GM18868 (cell line): Measurements from ENCODE around the gene SLC49A4.

Source experiments
- ATAC-seq: cut with Tn5 transposase; IDR thresholded peaks from one replicate; pipeline ENCODE4 v1.9.1; 2021; ENCODE audit warnings: mild to moderate bottlenecking, moderate library complexity; ENCODE audit not compliant: unreplicated experiment

SLC49A4 gene

DNA sequence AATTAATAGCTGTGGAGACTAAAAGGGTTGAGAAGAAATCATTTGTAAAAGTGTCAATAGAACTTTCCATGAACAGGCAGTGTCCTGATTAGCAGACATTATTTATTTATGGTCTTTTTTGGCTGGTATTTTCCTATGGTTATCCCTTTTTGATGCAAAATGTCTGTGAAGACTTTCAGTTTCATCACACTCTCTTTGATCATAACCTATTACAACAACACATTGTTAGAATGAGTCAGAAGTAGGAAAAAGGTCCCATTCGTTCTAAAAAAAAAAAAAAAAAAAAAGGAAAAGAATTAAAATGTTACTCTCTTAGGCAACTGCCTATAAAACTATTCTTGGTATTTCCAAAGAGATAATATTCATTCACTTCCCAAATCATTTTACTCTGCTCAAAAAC lies 62.1 kb downstream of the SLC49A4 start:
- ATAC-seq: no peak

DNA sequence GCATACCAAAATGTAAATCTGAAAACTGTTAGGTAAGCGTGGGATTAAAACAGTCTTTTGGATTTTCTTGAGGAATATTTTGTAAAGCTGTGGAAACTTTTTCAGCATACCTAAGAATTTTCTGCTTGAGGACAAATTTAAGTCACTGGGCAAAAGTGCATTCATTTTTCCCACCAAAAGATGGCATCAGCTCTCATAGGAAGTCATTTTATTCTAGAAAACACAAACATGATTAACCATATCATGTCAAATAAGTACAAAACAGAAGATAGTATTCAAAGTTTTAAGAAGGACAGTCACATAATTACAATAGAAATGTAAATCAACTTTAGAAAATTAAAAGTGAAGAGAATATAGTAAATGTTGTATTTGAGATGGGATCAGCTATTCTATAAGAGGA lies 63.5 kb downstream of the SLC49A4 start:
- ATAC-seq: no peak

DNA sequence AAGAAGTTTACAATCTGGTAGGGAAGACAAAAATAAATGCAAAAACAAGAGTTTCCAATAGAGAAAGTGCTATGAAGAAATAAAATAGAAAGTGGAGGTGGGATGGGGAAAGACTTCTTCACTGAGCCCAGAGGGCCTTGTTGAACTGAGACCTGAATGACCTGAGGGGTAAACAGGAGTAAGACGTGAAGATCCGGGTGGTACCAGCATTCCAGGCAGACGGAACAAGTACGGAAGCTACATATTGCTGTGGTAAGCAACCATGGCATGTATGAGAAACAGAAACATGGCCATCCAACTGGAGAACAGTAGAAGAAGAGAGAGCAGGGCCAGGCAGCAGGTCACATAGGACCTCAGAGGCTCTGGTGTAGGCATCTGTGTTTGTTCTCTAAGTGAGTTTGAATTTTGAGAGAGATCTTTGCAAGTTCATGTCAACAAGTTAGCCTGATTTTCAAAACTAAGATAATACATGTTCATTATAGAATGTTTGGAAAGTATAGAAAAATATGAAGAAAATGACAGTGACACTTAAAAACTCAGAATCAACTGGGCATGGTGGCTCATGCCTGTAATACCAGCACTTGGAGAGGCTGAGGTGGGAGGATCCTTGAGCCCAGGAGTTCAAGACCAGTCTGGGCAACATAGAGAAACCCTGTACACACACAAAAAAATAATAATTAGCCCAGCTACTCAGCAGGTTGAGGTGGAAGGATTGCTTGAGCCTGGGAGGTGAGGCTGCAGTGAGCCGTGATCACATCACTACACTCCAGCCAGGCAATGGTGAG lies 64.3 kb downstream of the SLC49A4 start:
- no peak for ATAC-seq

DNA sequence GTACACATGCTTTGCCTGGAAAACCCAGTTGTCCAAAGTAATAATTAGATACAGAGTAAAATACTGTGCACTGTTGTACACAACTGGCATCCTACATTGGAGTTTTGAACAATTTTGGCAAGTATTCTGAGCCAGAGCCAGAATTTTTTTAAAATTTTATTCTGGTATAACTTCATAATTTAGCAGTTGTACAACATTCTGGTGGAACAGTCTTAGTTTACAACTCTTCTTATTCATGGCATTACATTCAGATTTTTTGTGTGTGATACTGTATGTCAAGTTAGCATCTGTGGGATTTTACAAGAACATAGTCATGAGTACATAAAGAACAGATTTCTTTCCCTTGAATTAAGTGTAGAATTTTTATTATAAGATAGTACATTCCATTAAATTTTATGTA lies 67.5 kb downstream of the SLC49A4 start:
- ATAC-seq: no peak

DNA sequence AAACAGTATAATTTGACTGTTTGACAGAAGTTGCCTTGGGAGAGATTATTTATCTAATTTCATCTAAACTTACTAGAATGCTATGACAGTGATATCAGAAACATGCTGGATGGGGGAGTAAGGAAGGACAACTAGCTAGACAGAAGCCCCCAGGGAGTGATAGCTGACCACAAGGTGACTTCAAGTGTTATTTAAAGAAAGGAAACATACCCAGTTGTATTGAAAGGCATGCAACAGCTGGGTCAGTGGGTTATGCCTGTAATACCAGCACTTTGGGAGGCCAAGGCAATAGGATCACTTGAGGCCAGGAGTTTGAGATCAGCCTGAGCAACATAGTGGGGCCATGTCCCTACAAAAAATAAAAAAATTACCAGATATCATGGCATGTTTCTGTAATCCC lies 69.6 kb downstream of the SLC49A4 start:
- ATAC-seq: no peak

DNA sequence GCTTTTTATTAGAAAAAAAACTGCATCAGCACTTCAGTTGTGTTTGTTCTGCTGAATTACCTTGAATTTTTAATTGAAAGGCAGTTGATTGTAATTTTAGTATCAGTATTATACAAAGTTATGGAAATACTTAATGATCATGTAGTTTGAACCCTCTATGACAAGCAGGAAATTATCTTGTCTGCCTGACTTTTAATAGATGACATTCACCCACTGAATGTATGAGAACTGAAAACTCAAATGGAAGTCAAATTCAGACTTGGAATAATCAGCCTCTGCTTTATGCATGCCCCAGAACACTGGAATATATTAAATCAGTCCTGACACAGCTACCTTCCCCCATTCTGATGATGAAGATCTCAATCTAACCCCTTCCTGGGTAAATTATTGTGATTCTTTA lies 73.5 kb downstream of the SLC49A4 start:
- ATAC-seq: no peak

DNA sequence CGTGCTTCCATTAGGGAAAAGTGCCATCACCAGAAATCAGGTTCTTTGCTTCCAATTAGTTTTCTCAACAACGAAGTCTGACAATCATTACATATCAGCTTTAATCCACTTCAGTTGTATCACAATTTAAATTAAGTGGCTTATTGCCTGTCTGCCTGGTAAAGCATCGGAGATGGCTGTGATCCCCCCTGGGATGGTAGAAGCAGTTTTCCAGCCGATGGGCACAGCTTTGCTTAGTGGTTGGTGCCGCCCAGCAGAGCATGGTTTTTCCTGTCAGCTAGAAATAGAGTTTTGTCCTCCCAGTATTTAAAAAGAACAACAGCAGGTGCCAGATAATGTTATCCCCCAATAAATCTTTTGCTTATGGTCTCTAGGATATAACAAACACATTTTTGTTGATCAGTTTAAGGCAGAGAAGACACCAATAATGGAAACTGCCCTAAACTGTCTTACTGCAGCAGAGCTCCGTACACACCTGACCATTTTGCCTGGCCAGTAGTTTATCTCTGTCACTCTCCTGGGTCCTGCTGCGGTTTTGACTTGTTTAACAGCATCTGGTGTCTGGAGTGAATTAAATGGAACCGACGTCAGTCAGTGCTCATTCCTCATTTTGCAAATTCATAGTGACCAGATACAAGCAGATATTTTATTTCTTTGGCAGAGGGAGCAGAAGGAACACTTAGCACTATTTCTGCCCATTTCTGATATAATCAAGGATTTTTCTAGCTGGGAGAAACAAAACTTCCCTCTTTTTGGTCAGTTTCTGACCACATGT lies 79.1 kb downstream of the SLC49A4 start:
- ATAC-seq: no peak

DNA sequence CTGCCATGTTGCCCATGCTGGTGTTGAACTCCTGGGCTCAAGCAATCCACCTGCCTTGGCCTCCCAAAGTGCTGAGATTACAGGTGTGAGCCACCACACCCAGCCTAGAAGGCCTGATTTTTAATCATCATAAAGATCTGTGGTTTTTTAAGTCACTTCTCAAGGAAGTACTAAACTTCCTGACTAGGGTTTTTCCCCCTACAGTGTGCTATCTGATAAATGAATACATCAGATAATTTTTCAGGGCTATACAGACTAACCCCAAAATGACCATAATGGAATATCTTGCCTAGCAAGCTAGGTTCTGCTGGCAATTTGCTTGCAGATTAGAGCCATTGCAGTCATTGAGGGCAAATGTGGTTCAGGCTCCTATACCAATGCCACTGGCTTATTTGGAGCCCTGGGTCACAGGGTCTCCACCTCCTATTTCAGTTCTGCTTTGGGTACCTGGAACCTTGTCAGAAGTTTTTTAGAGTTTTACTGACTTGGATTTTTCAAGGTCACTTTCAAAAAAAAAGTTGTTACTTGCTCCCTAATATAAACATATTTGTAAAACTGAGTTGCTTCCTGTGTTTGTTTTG lies 80.8 kb downstream of the SLC49A4 start:
- no peak for ATAC-seq

DNA sequence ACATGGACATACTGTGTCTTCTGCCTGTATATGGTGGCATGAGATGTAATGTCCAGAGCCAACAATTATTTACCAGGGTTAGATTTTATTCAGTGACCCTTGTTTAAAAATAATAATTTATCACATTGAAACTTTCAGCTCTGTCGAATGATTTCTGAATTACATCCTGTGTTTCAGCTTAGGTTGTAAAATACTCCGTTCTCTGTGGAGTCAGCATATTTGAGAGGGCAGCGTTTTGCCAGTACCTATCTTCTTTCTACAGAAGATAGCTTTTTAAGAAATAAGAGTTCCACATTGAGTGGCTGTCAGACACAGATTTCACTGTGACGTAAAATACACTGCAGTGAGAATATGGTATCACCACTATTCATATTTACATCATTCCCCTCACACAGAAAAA lies 85.3 kb downstream of the SLC49A4 start:
- no peak for ATAC-seq

DNA sequence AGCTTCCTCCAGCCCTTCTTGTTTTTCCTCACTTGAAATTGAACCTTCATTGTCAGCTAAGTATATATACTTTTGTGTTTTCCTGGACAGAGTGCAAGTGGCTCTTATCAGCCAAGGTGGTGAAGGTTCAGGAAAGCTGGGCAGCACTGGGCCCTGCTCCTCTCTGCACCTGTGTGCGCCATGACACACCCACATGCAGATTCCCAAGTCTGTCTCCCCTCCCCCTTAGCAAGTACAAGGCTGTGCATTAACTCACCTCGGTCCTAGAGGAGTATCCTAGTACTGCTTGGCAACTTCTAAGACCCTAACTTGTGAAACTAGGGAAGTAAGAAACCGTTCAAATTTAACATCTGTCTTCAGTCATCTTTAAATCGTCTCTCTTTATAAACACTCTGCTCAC lies 85.8 kb downstream of the SLC49A4 start:
- ATAC-seq: no peak

DNA sequence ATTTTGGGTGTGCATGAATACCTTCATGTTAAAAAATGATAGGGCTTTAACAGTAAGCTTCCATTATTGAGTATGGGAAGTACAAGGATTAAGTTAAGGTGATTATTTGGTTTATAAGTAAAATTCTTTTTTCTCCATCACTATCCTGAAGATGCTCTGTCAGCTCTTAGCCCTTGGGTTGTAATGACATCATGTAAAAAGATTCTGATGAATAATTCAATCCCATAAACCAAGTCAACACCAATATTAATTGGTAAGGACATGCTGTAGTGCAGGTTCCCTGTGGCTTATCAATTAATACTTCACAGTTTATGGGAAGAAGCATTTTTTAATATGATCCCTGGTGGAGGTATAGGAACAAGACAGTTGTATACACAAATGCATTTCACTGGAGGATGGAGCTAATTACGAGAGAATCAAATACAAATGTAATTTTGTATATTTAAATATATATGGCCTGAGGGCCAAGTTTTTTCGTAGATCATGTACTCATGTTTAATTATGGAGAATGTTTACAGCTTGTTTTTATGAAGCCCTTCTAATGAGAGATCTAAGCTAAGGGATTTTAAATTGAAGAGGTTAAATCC lies 87.6 kb downstream of the SLC49A4 start:
- no peak for ATAC-seq

DNA sequence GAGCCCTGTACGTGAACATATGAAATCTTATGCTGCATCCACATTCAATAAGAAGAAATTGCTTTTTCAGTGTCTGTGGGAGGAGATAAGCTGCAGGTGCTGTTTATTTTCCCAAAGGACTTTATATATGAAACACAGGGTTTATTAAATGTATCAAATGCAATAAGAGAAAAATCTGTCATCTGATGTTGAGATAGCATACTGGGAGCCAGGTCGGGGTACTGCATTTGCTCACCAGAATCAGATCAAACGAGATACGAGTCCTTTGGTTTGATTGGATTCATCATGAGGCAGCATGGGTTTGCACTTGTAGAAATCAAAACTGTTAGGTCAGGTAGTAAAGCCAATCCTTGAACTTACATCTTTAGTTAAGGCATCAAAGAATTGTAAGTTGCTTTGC lies 91.4 kb downstream of the SLC49A4 start:
- no peak for ATAC-seq

DNA sequence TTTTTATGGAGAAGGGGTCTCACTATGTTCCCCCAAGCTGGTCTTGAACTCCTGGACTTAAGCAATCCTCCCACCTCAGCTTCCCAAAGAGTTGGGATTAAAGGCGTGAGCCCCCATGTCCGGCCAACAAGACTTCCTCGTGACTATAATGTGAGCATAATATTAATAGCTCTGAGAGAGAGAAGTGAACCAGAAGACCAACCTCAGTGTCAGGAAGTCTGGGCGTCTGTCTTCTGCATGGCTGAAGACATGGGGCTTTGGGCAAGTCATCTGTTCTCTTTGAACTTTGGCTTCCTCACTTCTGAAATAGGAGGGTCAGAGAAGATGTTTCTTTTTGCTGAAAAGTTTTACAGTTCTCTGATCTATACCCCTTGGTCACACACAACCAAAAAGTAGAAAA lies 92.1 kb downstream of the SLC49A4 start:
- ATAC-seq: no peak

DNA sequence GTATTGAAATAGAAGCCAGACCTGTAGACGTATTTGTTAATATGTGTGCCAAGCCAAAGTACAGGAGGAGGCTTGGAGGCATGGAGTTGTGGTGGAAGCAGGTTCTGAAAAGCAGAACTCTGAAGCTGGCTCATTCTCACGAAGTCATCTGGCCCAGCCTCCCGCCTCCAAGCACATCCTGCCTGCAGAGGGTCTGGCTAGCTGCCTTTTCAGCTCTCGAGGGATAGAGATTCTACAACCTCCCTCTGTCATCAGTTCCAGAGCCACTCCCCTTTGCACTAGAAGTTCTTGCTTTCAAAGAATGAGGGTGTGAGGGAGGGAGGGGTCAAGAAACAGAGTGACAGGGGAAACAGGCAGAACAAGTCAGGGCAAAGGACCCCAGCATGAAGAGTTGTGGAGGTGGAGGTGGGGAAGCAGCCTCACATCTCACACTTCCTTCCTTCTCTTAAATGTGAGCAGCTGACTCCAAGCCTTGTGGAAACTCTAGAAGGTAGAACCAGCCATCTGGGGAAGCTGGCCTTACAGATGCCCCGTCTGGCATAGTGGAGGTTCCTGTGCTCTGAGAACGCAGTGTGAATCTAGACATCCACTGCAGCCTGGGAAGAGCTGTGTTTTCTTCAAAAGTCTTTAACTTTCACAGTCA lies 95.3 kb downstream of the SLC49A4 start:
- ATAC-seq: peak; percentile 67

DNA sequence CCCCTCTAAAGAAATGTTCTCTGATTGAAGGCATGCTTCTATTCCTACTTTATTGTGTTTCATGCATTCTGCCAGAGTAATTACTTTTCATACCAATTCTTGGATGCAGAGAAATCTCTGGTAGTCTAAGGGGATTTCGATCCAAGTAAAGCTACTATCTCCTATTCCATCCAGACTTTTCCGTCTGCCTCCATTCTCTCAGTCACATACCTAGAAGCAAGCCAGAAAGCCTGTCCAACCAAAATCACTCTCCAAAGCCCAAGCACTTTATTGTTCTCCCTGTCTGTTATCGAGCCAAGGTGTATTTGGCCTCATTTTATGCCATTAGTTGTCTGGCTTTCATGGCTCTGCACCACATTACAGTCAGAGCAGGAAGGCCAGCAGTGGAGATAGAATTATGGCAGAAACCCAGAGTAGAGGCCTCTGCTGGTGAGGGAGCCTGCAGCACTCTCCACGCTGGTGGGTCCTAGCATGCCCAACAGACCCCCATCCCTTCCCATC lies 95.9 kb downstream of the SLC49A4 start:
- no peak for ATAC-seq

DNA sequence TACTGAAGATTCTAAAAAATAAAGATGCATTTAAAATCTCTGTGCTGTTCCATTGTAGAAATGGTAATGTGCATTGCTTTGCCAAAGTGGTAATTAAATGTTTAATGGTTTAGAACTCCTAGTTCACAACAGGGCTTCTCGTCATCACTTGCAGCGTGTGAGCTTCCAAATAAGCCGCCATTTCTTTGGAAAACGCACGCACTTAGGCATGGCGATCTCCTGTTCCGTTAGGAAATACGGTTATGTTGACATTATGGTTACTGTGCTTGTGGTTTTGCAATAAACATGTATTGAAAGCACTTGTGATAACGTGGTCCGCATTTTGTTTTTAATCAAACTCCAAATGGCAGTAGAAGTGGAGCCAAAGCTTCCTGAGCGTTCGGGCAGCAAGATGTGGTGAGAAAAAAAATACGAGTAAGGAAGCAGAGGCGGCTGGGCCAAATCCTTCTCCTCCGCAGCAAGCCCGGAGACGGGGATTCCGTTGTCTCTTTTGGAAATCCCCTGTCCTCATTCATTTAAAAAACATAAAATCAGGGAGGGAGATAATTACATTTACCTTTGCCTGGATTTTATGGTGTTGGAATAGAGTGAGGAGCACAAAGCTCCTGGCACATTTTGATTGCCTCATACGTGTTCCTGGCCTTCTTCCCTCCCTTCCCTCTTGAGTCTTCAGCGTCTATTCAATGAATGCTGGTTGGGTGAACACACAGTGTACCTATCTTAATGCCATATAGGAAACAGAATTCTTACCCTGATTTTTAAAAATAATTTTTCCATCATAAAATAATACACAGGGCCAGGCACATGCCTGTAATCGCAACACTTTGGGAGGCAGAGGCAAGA lies 97.5 kb downstream of the SLC49A4 start:
- no peak for ATAC-seq

DNA sequence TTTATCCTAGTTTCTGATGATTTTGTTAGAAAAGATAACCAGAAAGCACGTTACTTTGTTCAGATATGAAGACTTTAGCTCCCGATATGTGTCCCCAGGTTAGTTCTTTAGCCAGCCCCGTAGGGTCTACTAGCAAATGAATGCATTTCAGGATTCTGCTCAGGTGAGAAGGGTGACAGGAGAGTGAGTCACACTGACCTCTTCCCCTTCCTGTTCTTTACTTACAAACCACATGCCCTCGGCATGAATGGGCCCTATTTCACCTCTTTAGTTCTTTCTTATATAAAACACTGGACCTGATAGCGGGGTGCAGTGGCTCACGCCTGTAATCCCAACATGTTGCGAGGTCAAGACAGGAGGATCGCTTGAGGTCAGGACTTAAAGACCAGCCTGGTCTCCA lies 98.4 kb downstream of the SLC49A4 start:
- peak; percentile 46 for ATAC-seq

DNA sequence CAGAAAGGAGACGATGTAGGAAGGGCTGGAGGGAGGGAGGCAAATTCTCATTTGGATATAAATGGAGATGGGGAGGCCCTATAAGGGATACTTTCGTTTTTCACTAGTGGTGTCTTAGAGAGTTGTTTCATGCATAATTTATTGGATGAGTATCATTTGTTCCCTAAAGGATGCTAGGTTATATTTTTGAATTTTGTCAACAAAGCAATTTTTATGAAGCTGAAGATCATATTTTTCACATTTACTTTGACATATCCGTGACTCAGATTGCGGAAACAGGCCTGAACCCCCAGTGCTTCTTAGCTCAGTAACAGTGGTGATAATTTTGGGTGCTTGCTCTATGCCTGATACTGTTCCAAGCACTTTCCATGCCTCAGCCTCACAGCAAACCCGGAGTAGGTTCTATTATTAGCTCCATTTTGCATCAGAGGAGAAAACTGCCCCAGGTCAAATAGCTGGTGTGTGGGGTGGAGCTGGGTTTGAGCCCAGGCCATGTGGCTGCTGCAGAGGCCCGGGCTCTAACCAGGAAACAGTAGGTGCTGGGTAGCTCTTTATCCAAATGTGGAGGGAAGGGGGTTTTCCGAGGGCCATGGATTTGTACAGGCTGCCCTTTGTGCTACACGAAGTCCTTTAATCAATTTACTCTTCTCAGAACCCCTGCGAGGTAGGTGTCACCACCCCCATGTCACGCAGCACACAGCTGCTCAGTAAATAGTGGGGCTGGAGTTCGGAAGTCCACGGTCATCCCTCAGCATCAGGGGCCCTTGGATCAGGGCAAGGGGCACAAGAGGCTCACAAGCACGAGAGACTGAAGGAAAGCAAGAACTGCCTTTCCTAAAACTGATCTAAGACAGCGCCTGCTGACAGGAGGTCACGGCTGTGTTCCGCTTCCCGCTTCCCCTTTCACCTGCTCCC lies 99.1 kb downstream of the SLC49A4 start:
- ATAC-seq: no peak

DNA sequence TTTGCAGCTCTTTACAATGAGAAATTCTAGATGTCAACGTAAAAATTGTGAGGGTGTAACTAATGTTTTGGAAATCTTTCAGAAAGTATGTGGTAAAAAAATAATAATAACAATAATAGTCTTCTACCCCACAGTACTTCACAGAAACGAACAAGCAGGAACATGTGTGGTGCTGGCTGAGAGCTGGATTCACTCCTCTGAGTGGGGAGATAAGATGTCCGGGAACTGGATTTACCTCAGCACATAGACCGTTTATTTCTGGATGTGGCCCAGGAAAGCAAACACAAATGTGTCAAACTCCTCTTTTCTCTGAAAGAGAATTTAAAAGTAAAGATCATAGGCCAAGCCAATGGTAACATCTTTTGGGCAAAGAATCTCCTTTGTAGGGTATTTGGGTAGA lies 103.4 kb downstream of the SLC49A4 start:
- ATAC-seq: no peak
